Duodenal mucosa (tissue), 2 donors: Measurements from ENCODE around the gene ATF7.
"Not testable (repeated sequence)": the region's sequence is repeated elsewhere in the genome, so short reads cannot be mapped to it uniquely, and the experiment has no call there.

Source experiments
- H3K27ac ChIP-seq: one replicate; pipeline ENCODE4 v1.7.0; 2013; ENCODE audit warnings: low read depth, low read length
- H3K27me3 ChIP-seq, 2 donors: one replicate each; pipeline ENCODE4 v1.7.0; 2013; ENCODE audit warnings: low read length in 2 of 2, control low read depth in 1 of 2; ENCODE audit not compliant: insufficient read depth in 2 of 2, control insufficient read depth in 1 of 2
- H3K36me3 ChIP-seq, 2 donors: one replicate each; pipeline ENCODE4 v1.7.0; 2013; ENCODE audit warnings: low read length in 2 of 2, control low read depth in 1 of 2; ENCODE audit not compliant: insufficient read depth in 2 of 2, control insufficient read depth in 1 of 2
- H3K4me1 ChIP-seq, 2 donors: one replicate each; pipeline ENCODE4 v1.7.0; 2013; ENCODE audit warnings: low read length in 2 of 2, control low read depth in 1 of 2; ENCODE audit not compliant: insufficient read depth in 2 of 2, control insufficient read depth in 1 of 2
- H3K4me3 ChIP-seq, 2 donors: one replicate each; pipeline ENCODE4 v1.7.0; 2013; ENCODE audit warnings: low read length in 2 of 2, low read depth in 1 of 2
- H3K9ac ChIP-seq, 2 donors: one replicate each; pipeline ENCODE4 v1.7.0; 2013; ENCODE audit warnings: low read length in 2 of 2, low read depth in 1 of 2
- H3K9me3 ChIP-seq, 2 donors: one replicate each; pipeline ENCODE4 v1.7.0; 2013; ENCODE audit warnings: low read length in 2 of 2, control low read depth in 1 of 2; ENCODE audit not compliant: control insufficient read depth in 1 of 2

The ATF7 gene

GRCh38 chr12:53481939-53482586, 144.1 kb downstream of the ATF7 start:
- peaks cover 31 to 78% of the 10 kb centered on the region in 2 donors for H3K36me3 ChIP-seq

GRCh38 chr12:53481458-53481857, 144.7 kb downstream of the ATF7 start:
- not testable (repeated sequence) for H3K4me3 ChIP-seq, H3K27me3 ChIP-seq, H3K9ac ChIP-seq, H3K9me3 ChIP-seq, H3K27ac ChIP-seq
- Histone ChIP-seq H3K36me3 (peaks cover 37 to 76% of the 10 kb centered on the region in 2 donors), H3K4me1 (peaks cover 28 to 30% of the 10 kb centered on the region in 2 donors)

More at GRCh38 chr12:53481939-53482586, 144.1 kb downstream of the ATF7 start:
- H3K9me3 ChIP-seq: no peaks in the 10 kb centered on the region
- peaks cover 28 to 30% of the 10 kb centered on the region in 2 donors for H3K4me1 ChIP-seq
- H3K27me3 ChIP-seq: no peaks in the 10 kb centered on the region
- H3K27ac ChIP-seq: no peak overlapping the region
- H3K4me3 ChIP-seq: no peak overlapping the region
- no peak overlapping the region for H3K9ac ChIP-seq

GRCh38 chr12:53480491-53481442, 145.4 kb downstream of the ATF7 start:
- Histone ChIP-seq H3K27me3 (no peaks in the 10 kb centered on the region), H3K4me3 (no peak overlapping the region), H3K9me3 (no peaks in the 10 kb centered on the region), H3K4me1 (peaks cover 28 to 30% of the 10 kb centered on the region in 2 donors), H3K36me3 (peaks cover 41 to 76% of the 10 kb centered on the region in 2 donors), H3K27ac (no peak overlapping the region), H3K9ac (no peak overlapping the region)

- H3K27me3 ChIP-seq: no peaks in the 10 kb centered on the region
- peaks cover 50 to 81% of the 10 kb centered on the region in 2 donors for H3K36me3 ChIP-seq
- no peak overlapping the region for H3K4me3 ChIP-seq
- no peaks in the 10 kb centered on the region for H3K9me3 ChIP-seq
- no peak overlapping the region for H3K27ac ChIP-seq
- H3K9ac ChIP-seq: no peak overlapping the region
- peaks cover 32 to 37% of the 10 kb centered on the region in 2 donors for H3K4me1 ChIP-seq
Measured at GRCh38 chr12:53479331-53479730, 146.9 kb downstream of the ATF7 start.

- Histone ChIP-seq H3K9ac (no peak overlapping the region), H3K4me1 (peaks cover 31 to 39% of the 10 kb centered on the region in 2 donors), H3K9me3 (no peaks in the 10 kb centered on the region), H3K27ac (no peak overlapping the region), H3K27me3 (no peaks in the 10 kb centered on the region), H3K36me3 (peaks cover 55 to 82% of the 10 kb centered on the region in 2 donors), H3K4me3 (no peak overlapping the region)
Measured at GRCh38 chr12:53478865-53479264, 147.3 kb downstream of the ATF7 start.

- Histone ChIP-seq H3K4me3 (no peak overlapping the region), H3K36me3 (peaks cover 61 to 88% of the 10 kb centered on the region in 2 donors), H3K9me3 (no peaks in the 10 kb centered on the region), H3K27ac (no peak overlapping the region), H3K9ac (no peak overlapping the region), H3K4me1 (peaks cover 18 to 25% of the 10 kb centered on the region in 2 donors), H3K27me3 (no peaks in the 10 kb centered on the region)
Measured at GRCh38 chr12:53476769-53477209, 149.4 kb downstream of the ATF7 start.

- Histone ChIP-seq H3K4me1 (peaks cover 17 to 18% of the 10 kb centered on the region in 2 donors), H3K9me3 (no peaks in the 10 kb centered on the region), H3K27ac (no peak overlapping the region), H3K9ac (no peak overlapping the region), H3K4me3 (no peak overlapping the region), H3K27me3 (no peaks in the 10 kb centered on the region), H3K36me3 (peaks cover 54 to 90% of the 10 kb centered on the region in 2 donors)
Measured at GRCh38 chr12:53474819-53475218, 151.4 kb downstream of the ATF7 start.

GRCh38 chr12:53474077-53474476, 152.1 kb downstream of the ATF7 start:
- no peaks in the 10 kb centered on the region for H3K27me3 ChIP-seq
- no peak overlapping the region for H3K27ac ChIP-seq
- H3K4me3 ChIP-seq: no peak overlapping the region
- no peaks in the 10 kb centered on the region for H3K9me3 ChIP-seq
- H3K4me1 ChIP-seq: peaks cover 17 to 18% of the 10 kb centered on the region in 2 donors
- H3K36me3 ChIP-seq: peaks cover 49 to 91% of the 10 kb centered on the region in 2 donors
- H3K9ac ChIP-seq: no peak overlapping the region

GRCh38 chr12:53472056-53472582, 154.1 kb downstream of the ATF7 start:
- H3K9me3 ChIP-seq: no peaks in the 10 kb centered on the region
- no peak overlapping the region for H3K27ac ChIP-seq
- H3K9ac ChIP-seq: no peak overlapping the region
- peaks cover 61 to 95% of the 10 kb centered on the region in 2 donors for H3K36me3 ChIP-seq
- peaks cover 17 to 18% of the 10 kb centered on the region in 2 donors for H3K4me1 ChIP-seq
- no peaks in the 10 kb centered on the region for H3K27me3 ChIP-seq
- no peak overlapping the region for H3K4me3 ChIP-seq

GRCh38 chr12:53468282-53468681, 157.9 kb downstream of the ATF7 start:
- H3K9me3 ChIP-seq: no peaks in the 10 kb centered on the region
- peaks cover 64 to 96% of the 10 kb centered on the region in 2 donors for H3K36me3 ChIP-seq
- peaks cover 0 to 10% of the 10 kb centered on the region in 2 donors for H3K4me1 ChIP-seq
- no peak overlapping the region for H3K27ac ChIP-seq
- no peaks in the 10 kb centered on the region for H3K27me3 ChIP-seq
- no peak overlapping the region for H3K4me3 ChIP-seq
- H3K9ac ChIP-seq: no peak overlapping the region
